ENCODE data around the gene PFDN6. TPM values are rescaled to one million over a fixed set of nuclear protein-coding genes. Genes with fewer than 3 reads are reported as not detected.

Gene PFDN6
- total and polyA plus RNA-seq, 9 of the 15 experiments (the other 6 are each of a cell fraction or from before 2014, with no cell fraction given): 6.8 to 475 (median 216) TPM

DNA sequence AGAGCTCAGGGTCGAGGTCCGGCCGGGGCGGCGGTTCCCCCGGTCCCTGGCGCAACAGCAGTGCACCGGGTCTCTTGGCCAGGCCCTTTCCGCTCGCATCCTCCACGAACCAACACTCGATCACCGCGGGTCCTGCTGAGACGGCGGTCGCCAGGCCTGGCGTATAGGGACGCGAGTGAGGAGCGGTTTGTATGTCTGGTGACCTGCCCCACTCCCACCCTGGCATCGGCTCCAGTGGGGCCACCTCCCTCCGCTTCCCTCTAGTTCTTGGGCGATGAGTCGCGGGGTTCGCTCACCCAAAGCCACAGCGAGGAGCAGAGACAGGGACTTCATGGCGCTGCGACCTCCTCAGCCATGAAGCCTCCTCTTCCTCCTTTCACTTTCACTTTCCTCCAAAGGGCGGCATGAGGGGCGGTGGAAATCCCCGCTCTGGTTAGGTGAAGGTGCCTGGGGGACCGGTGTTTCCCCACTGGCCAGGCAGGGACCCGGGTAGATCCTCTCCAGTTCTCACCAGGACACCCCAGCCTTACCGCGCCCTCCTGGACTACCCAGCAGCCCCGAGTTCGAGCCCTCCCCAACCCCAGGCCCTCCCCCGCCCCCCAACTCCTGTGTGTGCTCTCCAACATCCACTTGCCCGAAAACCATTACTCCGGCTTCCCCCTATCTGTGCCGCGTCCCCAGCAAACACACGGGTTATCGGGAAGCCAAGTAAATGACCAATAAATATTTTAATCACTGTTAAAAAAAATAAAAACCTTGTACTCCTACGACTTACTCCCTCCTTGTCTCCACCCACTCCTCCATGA is 24.5 kb downstream of the PFDN6 start, which contains the start of gene TAPBP (continued):
- TF ChIP-seq, protein P1, sequence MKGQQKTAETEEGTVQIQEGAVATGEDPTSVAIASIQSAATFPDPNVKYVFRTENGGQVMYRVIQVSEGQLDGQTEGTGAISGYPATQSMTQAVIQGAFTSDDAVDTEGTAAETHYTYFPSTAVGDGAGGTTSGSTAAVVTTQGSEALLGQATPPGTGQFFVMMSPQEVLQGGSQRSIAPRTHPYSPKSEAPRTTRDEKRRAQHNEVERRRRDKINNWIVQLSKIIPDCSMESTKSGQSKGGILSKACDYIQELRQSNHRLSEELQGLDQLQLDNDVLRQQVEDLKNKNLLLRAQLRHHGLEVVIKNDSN (CRISPR knock-in tag; IDR thresholded peaks at IDR 0.05): 0 out of 2 replicates have a peak, but pooled peaks have one; percentile 13
- peak; percentile 10 for TF ChIP-seq CHD1 (IDR thresholded peaks at IDR 0.05; ENCODE audit: low read length)
- TF ChIP-seq, protein P2, sequence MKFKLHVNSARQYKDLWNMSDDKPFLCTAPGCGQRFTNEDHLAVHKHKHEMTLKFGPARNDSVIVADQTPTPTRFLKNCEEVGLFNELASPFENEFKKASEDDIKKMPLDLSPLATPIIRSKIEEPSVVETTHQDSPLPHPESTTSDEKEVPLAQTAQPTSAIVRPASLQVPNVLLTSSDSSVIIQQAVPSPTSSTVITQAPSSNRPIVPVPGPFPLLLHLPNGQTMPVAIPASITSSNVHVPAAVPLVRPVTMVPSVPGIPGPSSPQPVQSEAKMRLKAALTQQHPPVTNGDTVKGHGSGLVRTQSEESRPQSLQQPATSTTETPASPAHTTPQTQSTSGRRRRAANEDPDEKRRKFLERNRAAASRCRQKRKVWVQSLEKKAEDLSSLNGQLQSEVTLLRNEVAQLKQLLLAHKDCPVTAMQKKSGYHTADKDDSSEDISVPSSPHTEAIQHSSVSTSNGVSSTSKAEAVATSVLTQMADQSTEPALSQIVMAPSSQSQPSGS (CRISPR knock-in tag; IDR thresholded peaks at IDR 0.05): no peak
- TF ChIP-seq FOXK2 (conservative IDR thresholded peaks at IDR 0.05 in 1 of 2, IDR thresholded peaks at IDR 0.05 in 1 of 2; ENCODE audit: low read depth in 2 of 2): no peak; a peak in 1 of 4 replicates
- TF ChIP-seq, protein P3, sequence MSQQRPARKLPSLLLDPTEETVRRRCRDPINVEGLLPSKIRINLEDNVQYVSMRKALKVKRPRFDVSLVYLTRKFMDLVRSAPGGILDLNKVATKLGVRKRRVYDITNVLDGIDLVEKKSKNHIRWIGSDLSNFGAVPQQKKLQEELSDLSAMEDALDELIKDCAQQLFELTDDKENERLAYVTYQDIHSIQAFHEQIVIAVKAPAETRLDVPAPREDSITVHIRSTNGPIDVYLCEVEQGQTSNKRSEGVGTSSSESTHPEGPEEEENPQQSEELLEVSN (IDR thresholded peaks at IDR 0.05; ENCODE audit: borderline replicate concordance in 1 of 2, extremely low read depth in 1 of 2, insufficient read depth in 1 of 2, insufficient read length in 1 of 2, low read depth in 1 of 2, low read length in 1 of 2, poor library complexity in 1 of 2, severe bottlenecking in 1 of 2): no peak
- peak; percentile 25 for TF ChIP-seq TBP (optimal IDR thresholded peaks at IDR 0.05; ENCODE audit: low read depth, low read length)
- TF ChIP-seq, protein P4, sequence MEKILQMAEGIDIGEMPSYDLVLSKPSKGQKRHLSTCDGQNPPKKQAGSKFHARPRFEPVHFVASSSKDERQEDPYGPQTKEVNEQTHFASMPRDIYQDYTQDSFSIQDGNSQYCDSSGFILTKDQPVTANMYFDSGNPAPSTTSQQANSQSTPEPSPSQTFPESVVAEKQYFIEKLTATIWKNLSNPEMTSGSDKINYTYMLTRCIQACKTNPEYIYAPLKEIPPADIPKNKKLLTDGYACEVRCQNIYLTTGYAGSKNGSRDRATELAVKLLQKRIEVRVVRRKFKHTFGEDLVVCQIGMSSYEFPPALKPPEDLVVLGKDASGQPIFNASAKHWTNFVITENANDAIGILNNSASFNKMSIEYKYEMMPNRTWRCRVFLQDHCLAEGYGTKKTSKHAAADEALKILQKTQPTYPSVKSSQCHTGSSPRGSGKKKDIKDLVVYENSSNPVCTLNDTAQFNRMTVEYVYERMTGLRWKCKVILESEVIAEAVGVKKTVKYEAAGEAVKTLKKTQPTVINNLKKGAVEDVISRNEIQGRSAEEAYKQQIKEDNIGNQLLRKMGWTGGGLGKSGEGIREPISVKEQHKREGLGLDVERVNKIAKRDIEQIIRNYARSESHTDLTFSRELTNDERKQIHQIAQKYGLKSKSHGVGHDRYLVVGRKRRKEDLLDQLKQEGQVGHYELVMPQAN (IDR thresholded peaks at IDR 0.05; ENCODE audit: borderline replicate concordance): 0 out of 2 replicates have a peak, but pooled peaks have one; percentile 42
- peak; percentile 85 for TF ChIP-seq ZFX (CRISPR knock-in tag; IDR thresholded peaks at IDR 0.05)
- peak; percentile 11 for TF ChIP-seq HMGN3 (IDR thresholded peaks at IDR 0.05; ENCODE audit: borderline replicate concordance, extremely low read depth, insufficient read length, low read depth, low read length)
- TF ChIP-seq, protein P5, sequence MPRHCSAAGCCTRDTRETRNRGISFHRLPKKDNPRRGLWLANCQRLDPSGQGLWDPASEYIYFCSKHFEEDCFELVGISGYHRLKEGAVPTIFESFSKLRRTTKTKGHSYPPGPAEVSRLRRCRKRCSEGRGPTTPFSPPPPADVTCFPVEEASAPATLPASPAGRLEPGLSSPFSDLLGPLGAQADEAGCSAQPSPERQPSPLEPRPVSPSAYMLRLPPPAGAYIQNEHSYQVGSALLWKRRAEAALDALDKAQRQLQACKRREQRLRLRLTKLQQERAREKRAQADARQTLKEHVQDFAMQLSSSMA (CRISPR knock-in tag; IDR thresholded peaks at IDR 0.05): no peak
- TF ChIP-seq ZNF561 (CRISPR knock-in tag; conservative IDR thresholded peaks at IDR 0.05): no peak
- TF ChIP-seq TAF9B (IDR thresholded peaks at IDR 0.05; ENCODE audit: partially characterized antibody): no peak
- no peak for TF ChIP-seq LARP7 (IDR thresholded peaks at IDR 0.05)
- TF ChIP-seq, protein P6, sequence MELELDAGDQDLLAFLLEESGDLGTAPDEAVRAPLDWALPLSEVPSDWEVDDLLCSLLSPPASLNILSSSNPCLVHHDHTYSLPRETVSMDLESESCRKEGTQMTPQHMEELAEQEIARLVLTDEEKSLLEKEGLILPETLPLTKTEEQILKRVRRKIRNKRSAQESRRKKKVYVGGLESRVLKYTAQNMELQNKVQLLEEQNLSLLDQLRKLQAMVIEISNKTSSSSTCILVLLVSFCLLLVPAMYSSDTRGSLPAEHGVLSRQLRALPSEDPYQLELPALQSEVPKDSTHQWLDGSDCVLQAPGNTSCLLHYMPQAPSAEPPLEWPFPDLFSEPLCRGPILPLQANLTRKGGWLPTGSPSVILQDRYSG (tag; conservative IDR thresholded peaks at IDR 0.05; ENCODE audit: low read depth): no peak
- no peak for TF ChIP-seq ETV5 (CRISPR knock-in tag; IDR thresholded peaks at IDR 0.05; ENCODE audit: low read depth)
- peak; percentile 11; the same call in 1 of the 2 replicates for TF ChIP-seq ARID1B (IDR thresholded peaks at IDR 0.05)
- no peak for TF ChIP-seq ZNF134 (CRISPR knock-in tag; conservative IDR thresholded peaks at IDR 0.05)

Data from K562 (cell line).